ENCODE results near the gene IL31RA.

Gene IL31RA

DNA sequence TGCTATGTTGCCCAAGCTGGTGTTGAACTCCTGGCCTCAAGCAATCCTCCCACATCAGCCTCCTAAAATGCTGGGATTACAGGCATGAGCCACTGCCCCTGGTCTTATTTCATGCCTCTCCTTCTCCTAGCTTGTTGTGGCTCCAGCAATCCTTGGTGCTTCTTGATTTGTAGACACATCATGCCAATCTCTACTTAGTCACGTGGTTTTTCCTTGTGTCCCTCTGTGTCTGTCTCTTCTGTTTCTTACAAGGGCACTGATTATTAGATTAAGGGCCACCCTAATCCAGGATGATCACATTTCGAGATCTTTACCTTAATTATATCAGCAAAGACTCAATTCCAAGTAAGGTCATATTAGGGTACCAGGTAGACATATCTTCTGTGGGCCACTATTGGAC is 9.2 kb upstream of the IL31RA start:
- TF ChIP-seq, protein P1, sequence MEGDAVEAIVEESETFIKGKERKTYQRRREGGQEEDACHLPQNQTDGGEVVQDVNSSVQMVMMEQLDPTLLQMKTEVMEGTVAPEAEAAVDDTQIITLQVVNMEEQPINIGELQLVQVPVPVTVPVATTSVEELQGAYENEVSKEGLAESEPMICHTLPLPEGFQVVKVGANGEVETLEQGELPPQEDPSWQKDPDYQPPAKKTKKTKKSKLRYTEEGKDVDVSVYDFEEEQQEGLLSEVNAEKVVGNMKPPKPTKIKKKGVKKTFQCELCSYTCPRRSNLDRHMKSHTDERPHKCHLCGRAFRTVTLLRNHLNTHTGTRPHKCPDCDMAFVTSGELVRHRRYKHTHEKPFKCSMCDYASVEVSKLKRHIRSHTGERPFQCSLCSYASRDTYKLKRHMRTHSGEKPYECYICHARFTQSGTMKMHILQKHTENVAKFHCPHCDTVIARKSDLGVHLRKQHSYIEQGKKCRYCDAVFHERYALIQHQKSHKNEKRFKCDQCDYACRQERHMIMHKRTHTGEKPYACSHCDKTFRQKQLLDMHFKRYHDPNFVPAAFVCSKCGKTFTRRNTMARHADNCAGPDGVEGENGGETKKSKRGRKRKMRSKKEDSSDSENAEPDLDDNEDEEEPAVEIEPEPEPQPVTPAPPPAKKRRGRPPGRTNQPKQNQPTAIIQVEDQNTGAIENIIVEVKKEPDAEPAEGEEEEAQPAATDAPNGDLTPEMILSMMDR (IDR thresholded peaks at IDR 0.05): no peak
- H3K36me3 ChIP-seq: no peaks in the 10 kb centered on the region
- DNase-seq: no peak
- no peak overlapping the region for H3K27ac ChIP-seq
- intact Hi-C loops (cut with DNase I; ENCODE audit: low total_unique reads): no loop called here
- no peak overlapping the region for H3K4me3 ChIP-seq
- H3K9me3 ChIP-seq: no peaks in the 10 kb centered on the region
- no peaks in the 10 kb centered on the region for H3K27me3 ChIP-seq
- H3K4me1 ChIP-seq: no peaks in the 10 kb centered on the region

DNA sequence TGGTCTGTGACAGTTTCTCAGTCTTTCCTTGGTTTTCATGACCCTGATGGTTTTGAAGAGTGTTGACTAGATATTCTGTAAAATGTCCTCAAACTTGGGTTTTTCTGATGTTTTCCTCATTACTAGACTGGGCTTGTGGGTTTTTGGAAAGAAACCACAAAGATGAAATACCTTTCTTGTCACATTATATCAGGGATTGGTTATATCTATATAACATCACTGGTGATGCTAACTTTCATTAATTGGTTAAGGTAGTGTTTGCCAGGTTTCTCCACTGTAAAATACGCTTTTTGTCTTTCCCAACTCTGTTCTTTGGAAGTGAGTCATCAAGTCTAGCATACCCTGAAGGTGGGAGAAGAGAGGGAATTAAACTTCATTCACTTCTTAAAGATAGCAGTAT is 3.3 kb upstream of the IL31RA start:
- Histone ChIP-seq H3K27me3 (no peaks in the 10 kb centered on the region), H3K9me3 (no peaks in the 10 kb centered on the region), H3K27ac (no peak overlapping the region), H3K36me3 (no peaks in the 10 kb centered on the region), H3K4me3 (no peak overlapping the region), H3K4me1 (peaks cover 0 to 9% (median 0%) of the 10 kb centered on the region in 4 donors)
- TF ChIP-seq, protein P1 (IDR thresholded peaks at IDR 0.05): no peak
- intact Hi-C loops (cut with DNase I; ENCODE audit: low total_unique reads): no loop called here
- no peak for DNase-seq

DNA sequence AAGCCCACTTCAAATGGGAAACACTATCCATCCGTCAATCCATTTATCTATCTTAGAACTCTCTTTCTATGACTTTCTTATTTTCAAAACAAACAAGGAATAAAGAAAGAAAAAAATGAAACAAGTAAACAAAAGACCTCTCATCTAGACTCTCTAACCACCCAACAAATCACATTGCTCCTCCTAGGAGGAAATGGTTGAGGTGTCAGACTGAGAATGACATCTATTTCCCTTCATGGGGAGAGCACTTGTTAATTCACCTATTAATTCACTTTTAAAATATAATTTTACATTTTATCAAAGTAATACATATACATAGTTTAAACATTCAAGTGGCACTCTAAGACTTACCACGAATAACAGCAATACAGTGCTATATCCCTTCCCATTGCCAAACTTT is 2.4 kb upstream of the IL31RA start:
- TF ChIP-seq, protein P1 (IDR thresholded peaks at IDR 0.05): no peak
- Histone ChIP-seq H3K27me3 (no peaks in the 10 kb centered on the region), H3K36me3 (no peaks in the 10 kb centered on the region), H3K9me3 (no peaks in the 10 kb centered on the region), H3K4me1 (peaks cover 0 to 10% (median 0%) of the 10 kb centered on the region in 4 donors), H3K27ac (no peak overlapping the region), H3K4me3 (no peak overlapping the region)
- intact Hi-C loops (cut with DNase I; ENCODE audit: low total_unique reads): no loop called here
- no peak for DNase-seq

DNA sequence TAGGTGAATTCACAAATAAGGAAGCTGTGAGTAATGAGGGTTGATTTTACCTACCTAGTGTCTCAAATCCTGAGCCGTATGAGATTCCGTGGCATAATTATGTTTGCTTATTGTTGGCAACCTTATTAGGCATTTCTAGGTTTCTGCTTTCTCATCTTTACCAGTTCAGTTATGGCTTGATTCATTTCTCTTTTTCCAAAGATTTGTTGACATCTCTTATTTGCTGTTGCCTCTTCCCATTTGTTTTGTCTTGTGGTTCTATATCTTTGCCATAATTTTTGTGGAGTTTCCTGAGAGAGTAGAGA is 470 bp downstream of the IL31RA start:
- H3K27me3 ChIP-seq: no peaks in the 10 kb centered on the region
- H3K4me1 ChIP-seq: peaks cover 0 to 14% (median 0%) of the 10 kb centered on the region in 4 donors
- DNase-seq: no peak
- TF ChIP-seq, protein P1 (IDR thresholded peaks at IDR 0.05): no peak
- intact Hi-C loops (cut with DNase I; ENCODE audit: low total_unique reads): no loop called here
- no peaks in the 10 kb centered on the region for H3K36me3 ChIP-seq
- no peaks in the 10 kb centered on the region for H3K9me3 ChIP-seq
- no peak overlapping the region for H3K27ac ChIP-seq
- H3K4me3 ChIP-seq: peak overlapping the region in 1 of 2 donors; percentile 33

DNA sequence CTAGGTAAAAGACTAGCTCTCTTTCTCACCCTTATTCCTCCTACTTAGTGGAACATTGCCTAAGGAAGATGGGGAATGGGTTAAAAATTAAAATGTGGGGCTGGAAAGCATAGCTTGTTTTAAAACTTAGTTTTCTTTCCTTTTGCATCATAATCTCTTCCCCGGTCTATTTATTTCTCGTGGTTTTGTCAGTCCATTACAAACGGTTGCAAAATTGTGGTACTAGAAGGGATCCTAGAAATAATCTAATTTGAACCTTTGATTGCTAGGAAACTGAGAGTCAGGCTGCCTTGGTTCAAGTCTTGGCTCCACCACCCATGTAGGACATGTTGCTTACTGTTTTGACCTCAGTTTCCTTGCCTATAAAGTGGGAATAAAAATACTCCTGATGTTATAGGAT is 1.3 kb downstream of the IL31RA start:
- Histone ChIP-seq H3K9me3 (no peaks in the 10 kb centered on the region), H3K27ac (no peak overlapping the region), H3K4me1 (peaks cover 0 to 14% (median 0%) of the 10 kb centered on the region in 4 donors), H3K36me3 (no peaks in the 10 kb centered on the region), H3K4me3 (no peak overlapping the region), H3K27me3 (no peaks in the 10 kb centered on the region)
- intact Hi-C loops (cut with DNase I; ENCODE audit: low total_unique reads): no loop called here
- TF ChIP-seq, protein P1 (IDR thresholded peaks at IDR 0.05): no peak
- no peak for DNase-seq

DNA sequence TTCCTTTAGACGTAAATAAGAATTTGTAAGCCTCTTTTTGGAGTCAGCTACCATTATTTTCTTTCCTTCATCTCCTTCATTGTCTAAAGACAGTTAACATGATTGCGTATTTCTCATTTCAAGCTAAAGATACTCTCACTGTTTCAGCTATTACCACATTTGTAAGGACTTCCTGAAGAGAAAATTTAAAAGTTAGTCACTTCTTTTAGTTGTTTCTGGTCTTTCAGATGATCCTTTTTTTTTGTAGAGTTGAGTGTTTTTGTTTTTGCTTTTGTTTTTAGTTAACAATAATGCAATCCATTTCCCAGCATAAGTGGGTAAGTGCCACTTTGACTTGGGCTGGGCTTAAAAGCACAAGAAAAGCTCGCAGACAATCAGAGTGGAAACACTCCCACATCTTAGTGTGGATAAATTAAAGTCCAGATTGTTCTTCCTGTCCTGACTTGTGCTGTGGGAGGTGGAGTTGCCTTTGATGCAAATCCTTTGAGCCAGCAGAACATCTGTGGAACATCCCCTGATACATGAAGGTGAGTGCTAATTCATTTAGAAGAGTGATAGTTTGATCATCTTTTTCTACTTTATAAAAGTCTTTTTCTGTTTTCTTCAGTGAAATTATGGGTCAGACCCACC is 2.0 kb downstream of the IL31RA start:
- no peak for DNase-seq
- TF ChIP-seq, protein P1 (IDR thresholded peaks at IDR 0.05): no peak
- Histone ChIP-seq H3K27ac (no peak overlapping the region), H3K36me3 (no peaks in the 10 kb centered on the region), H3K27me3 (no peaks in the 10 kb centered on the region), H3K9me3 (no peaks in the 10 kb centered on the region), H3K4me3 (no peak overlapping the region), H3K4me1 (peaks cover 0 to 14% (median 0%) of the 10 kb centered on the region in 4 donors)
- intact Hi-C loops (cut with DNase I; ENCODE audit: low total_unique reads): no loop called here
